Erythroblast (primary cell): ENCODE data around the gene PARN.

ENCODE experiments used
- GATA1 ChIP-seq: IDR thresholded peaks from 2 replicates; pipeline ENCODE4 v1.6.1; 2011; ENCODE audit warnings: low read depth, mild to moderate bottlenecking, control low read depth, low read length, moderate library complexity
- POLR2A ChIP-seq: IDR thresholded peaks from 2 replicates; pipeline ENCODE4 v1.6.1; 2011; ENCODE audit warnings: mild to moderate bottlenecking, low read length

- TF ChIP-seq POLR2A (no peak), GATA1 (no peak)
Measured at GRCh38 chr16:14539631-14540030, 90.4 kb downstream of the PARN start.
